GM19351 (cell line): Measurements from ENCODE around the gene CPT1B.
A peak's percentile ranks its signal among the peaks of the same experiment; 100 is the strongest.

ENCODE experiments used
- ATAC-seq: cut with Tn5 transposase; IDR thresholded peaks from one replicate; pipeline ENCODE4 v1.9.1; 2021; ENCODE audit warnings: mild to moderate bottlenecking, moderate library complexity; ENCODE audit not compliant: unreplicated experiment

The CPT1B gene

DNA sequence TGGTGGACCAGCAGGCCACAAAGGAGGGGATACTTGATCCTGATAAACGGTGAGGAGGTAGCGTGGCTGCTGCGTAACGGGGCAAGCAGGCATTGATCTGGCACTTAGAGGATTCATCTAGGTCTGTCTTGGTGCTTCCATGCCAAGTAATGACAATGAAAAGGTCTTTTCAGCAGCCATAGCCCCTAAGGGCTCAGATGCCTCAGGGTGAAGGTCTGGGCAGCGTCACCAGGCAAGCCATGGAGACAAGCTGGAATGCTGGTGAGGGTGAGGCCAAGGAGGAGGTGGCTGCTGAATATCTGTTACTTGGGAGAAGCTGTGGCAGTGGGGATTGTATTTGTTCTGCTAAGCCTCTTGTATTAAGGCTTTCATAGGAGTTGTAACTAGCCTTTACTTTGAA, 9.2 kb upstream of the CPT1B start:
- no peak for ATAC-seq

DNA sequence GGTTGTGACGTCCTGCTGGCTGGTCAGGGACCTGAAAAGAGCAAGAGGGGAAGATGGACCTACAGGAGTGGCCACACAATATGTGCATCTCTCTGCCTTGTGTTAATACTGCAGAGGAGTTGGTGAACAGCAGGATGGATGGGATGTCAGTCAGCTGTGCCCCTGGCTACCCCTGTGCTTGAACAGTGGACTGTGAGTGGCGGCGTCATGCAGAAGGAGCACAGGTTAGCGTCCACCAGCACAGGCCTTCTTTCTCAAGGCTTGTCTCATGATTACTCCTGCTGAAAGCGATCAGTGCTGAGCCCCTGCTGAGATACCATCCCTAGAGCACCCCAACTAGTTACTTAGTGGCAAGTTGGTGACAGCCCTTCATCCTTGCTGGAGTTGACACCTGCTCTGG, 8.2 kb upstream of the CPT1B start:
- ATAC-seq: no peak

DNA sequence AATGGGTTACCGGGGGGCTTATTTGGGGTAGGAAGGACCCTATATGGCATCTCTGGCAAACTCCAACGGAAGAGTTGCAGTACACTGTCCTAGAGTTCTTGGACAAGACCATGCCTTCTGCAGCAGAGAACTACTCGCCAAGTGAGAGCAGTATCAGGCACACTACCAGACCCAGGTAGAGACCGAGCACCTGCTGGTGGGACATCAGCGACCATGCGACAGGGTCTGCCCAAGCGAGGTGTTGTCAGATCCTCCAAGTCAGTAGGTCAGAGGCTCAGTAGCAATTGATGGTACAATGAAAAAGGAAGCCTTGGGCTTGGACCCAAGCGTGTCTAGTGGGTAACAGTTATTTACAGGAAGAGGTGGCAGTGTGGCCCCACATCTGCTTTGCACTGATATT, 7.6 kb upstream of the CPT1B start:
- ATAC-seq: no peak

DNA sequence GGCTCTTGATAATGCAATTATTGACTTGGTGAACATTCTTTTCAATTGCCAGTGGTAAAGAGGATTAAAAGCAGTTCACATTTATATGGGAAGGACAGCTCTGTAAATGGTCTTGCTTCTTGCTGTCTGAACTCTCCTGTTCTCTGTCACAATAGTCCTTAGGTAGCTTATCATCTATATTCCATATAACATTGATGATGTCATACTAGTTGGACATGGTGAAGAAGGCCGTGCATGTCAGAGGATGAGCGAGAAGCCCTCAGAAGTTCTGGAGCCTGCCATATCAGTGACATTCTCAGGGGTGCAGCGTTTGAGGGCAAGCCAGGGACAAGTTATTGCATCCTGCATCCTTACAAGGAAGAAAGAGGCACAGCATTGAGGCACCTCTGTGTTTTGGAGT, 7.0 kb upstream of the CPT1B start:
- ATAC-seq: no peak

DNA sequence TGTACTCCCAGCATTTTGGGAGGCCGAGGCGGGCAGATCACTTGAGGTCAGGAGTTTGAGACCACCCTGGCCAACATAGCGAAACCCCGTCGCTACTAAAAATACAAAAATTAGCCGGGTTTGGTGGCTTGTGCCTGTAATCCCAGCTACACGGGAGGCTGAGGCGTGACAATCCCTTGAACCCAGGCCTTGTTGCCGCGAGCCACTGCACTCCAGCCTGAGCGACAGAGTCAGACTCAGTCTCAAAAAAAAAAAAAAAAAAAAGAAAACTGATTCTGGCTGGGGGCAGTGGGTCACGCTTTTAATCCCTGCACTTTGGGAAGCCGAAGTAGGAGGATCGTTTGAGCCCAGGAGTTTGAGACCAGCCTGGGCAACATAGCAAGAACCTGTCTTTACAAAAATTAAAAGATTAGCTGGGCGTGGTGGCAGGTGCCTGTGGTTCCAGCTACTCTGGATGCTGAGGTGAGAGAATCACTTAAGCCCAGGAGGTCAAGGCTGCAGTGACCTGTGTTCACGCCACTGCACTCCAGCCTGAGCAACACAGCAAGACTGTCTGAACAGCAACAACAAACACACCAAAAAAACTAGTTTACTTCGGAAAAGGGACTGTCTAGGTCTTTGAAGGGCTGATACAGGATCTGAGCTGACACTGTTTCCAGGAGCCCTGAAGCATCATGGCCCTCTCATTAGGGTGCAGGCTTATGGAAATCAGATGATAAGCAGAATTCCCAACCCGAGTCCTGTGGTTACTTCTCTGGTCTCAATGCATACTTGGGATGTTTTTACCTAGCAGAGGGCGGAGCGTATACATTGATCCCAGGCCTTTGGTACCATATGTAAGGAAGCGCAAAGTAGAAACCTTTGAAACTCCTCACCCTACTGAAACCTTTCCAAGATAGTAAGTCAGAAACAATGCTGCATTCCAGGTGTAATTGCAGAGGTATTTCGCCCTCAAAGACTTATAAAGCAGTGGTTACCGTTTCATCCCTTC, 6.2 kb upstream of the CPT1B start:
- ATAC-seq: no peak

DNA sequence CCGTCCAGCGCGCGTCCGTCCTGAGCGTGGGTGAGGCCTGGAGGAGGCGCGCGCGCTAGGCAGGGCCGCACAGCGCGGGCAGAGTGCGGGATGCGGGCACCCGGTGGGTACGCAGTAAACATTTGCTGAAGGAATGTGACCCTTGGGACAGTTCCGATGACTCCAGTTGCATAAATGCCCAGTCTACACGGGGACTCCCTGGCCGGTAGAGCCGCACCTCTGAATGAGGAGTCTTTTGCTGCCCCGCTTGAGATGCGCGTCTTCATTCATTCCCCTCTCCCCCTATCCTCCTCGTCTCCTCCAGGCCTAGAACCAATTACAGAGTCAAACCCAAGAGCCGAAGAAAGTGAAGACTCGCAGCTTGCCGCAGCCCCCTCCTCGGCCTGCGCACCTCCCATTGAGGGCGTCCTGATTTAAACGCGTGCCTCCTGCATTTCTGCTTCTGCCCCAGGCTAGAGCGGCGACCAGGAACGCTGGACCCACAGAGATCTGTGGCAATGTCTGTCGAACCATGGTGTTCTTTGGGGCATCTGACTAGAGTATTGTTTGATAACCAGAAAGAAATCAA, 5.2 kb upstream of the CPT1B start:
- ATAC-seq: peak; percentile 19

DNA sequence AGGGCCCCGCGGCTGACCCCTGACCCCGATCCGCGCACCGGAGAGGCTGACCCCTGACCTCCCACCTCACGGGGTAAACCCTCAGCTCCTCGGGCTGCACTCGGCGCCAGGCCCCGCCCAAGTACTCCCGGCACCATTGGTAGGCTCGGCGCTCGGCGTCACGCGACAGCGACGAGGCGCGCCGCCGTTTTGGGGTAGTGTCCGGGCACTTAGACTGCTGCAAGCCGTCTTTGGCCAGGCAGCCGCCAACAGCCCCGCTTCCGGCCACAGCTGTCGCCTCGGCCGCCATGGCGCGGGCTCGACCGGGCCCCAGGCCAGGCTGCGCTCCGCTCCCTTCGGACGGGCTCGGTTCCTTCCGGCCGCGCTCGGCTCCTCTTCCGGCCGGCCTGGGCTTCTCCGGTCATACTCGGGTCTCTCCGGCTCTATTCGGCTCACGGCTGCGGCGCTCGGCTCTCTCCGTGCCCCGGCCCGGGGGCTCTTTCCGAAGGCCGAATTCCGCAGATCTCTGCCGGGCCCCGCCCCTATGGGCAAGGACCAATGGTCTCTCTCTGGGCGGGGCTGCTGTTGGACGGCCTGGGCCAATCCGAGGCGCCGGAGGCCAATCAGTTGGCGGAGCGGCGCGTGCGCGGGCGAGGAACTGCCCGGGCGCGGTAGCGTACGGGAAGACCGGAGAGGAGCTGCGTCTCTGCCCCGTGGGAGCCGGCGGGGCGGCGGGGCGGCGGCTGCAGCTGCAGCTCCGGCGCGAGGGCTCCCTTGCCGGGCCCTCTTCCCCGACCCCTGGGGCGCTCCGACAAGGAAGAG, 4.5 kb upstream of the CPT1B start, which contains the start of gene CHKB:
TSS of gene CHKB (minus strand) at position 357 of the 801 bp plus-strand sequence. CDS start at position 289, 68 bp downstream.
- ATAC-seq: peak; percentile 87

DNA sequence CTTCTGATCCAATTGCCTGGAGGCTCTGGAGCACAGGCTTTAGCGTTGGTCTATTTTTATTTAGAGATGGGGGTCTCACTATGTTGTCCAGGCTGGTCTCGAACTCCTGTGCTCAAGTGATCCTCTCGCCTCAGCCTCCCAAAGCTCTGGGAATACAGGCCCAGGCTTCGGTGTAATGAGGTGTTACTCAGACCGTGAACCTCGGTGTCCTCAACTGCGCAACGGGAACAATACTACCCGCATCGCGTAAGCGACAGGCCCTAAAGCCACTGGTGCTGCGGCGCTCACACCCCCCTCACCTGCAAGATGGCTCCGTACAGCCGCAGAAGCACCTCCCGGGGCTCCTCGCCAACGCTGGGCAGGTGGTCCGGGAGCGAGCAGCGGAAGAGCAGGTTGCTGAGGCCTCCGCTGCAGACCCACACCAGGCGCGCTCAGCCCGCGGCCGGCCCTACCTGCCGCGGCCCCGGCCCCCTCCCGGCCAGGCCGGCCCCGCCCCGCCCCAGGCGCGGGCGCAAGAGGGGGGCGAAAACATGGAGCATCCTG, 3.8 kb upstream of the CPT1B start:
- ATAC-seq: peak; percentile 23

DNA sequence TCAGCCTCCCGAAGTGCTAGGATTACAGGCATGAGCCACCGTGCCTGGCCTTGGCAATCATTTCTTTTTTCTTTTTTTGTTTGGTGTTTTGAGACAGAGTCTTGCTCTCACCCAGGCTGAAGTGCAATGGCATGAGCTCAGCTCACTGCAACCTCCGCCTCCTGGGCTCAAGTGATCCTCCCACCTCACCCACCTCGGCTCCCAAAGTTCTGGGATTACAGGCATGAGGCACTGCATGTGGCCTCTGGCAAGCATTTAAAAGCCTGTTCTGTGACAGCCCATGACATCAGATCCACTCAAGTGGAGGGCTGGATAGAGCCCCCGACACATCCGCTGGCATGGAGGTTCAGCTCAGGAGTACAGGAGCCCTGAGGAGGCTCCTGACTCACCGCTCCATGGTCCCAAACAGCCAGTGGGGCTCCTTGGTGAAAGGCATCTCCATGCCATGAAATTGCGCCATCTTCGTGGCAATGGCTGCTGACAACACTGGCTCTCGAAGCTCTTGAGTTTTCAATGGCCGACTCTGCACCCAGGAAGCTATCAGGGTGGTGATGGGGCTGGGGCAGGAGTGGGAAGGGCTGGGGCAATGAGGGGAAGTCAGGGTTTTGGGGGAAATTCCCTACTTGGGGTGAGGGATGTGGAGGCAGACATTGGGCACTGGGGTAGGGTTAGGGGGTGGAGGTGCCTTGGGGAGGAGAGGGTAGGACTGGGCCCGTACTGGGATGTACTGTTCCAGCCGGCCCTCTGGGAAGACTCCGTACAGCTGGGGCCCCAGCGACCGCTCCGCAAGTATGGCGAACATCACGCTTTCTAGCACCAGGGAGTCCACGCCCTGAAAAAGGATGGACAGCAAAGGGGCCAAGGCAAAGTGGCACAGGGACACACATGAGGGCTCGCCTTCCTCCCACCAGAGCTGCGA, 3.1 kb upstream of the CPT1B start:
- ATAC-seq: no peak

DNA sequence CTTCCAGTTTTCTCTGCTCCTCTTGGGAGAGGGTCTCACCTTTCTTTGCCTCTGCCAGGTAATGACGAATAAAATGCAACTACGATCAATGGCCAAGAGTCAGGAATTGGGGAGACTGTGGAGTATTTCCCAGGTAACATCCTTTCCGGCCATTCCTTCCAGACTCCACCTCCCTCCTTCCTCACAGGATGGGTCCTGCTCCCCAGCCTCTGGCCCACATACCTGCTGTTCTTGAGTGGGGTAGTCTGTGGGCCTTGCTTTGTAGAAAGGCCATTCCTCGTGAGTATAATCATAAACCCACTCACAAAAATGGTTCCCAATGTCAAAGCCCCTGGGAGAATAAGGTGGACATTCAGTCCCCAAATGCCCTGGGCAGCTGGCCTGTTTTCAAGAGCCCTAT, 1.5 kb upstream of the CPT1B start:
- ATAC-seq: no peak

DNA sequence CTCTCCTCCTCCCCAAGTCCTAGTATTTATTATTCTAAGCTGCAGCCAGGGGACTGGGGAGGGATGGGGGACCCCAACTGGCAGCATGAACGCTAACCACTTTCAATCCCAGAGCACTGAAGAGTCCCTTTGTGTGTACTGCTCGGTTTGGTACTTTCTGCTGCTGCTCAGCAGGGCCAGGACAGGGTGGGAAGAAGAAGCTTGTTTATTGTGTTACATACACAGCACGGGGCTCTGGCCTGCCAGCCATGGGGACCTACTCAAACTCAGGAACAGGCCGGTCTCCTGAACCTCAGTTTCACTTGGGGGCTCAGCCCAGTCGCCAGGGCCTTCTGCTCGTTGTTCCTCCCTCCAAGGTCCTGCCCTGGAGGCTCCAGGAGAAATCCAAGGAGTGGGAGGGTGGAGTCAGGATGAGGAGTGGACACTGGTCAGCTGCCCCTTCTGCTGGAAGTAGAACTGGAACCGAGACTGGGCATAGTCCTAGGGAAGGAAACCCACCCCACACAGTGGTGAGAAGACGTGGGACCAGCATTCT, 616 bp upstream of the CPT1B start:
- no peak for ATAC-seq

DNA sequence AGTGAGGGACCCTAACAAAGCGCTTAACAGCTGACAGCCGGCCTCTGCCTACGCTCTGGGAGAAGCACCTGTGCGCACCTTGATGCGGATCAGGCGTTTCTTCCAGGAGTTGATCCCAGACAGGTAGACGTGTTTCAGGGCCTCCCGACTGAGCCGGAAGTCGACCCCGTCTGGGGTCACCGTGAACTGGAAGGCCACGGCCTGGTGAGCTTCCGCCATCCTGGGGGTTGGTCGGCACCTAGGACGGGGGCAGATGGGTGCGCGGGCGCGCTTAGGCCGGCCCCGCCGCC, 585 bp downstream of the CPT1B start:
- no peak for ATAC-seq

DNA sequence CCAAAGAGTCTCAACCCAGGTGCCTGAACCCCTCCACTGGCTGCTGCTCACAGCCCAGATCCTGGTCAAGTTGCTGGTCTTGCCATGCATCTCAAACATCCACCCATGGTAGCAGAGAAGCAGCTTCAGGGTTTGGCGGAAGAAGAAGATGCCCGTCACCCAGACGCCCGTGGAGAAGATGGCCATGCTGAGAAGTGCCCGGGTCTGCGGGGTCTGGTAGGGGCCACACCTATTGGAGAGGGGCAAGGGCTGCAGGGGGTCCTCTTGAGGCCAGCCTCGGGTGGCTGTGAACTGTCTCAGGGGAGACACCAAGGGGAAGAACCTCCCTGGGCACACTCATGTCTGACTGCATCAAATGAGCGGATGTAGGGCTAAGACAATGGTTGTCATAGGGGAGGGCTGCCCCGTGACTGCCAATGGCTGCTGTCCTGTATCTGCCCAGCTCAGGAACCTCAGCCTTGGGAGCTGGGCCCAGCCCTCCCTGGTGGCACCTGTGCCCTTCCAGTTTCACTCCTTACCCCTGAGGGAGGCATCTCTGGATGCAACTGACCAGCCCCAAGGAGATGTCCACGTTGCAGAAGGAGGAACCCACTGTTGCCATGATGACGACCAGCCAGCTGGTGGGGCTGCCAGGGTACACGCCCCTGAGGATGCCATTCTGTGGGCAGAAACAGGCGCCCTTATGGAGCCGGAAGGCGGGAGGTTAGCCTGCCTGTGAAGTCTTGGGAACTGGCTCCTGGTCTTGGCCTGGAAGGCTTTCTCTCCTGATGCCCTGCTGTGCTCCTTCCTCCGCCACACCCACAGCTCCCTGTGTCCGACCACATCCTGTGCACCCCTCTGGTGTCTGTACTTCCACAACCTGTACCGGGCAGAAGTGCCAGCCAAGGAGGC, 1.2 kb downstream of the CPT1B start:
- ATAC-seq: no peak

DNA sequence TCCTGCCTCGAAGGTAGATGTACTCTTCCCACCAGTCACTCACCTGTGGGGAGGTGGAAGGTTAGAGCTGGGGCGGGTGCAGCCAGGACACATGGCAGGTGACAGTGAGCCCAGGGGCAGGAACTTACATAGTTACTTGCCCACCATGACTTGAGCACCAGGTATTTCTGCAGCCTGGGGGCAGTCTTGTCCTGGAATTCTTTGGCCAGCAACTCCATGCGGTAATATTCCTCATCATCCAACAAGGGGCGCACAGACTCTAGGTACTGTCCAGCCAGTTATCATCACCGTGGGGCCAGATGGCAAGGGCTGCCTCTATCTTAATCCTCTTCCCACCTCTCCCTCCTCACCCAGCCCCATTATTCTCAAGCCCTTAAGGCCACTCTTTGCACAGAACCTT, 2.2 kb downstream of the CPT1B start:
- no peak for ATAC-seq

DNA sequence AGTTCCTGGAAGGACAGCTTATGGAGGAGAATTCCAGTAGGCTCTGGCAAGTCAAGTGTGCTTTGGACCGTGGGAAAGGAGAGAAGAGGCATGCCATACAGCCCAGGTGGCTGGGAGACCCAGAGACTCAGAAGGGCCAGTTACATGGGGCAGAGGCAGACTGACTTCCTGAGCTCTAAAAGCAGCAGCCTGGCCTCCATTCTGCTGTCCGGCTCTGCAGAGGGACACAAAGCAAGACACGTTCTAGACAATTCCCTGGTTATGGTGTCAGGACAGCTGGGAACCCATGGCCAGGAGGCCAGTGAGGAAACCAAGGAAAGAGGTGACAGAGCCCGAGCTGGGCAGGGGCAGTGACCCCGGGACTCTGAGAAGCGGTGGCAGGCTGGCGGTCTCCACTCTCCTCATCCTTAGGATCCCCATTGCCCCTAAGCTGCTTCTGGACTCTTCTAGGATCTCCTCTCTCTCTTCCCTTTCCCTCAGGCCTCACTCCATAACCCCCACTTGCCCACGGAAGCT, 2.7 kb downstream of the CPT1B start:
- no peak for ATAC-seq

DNA sequence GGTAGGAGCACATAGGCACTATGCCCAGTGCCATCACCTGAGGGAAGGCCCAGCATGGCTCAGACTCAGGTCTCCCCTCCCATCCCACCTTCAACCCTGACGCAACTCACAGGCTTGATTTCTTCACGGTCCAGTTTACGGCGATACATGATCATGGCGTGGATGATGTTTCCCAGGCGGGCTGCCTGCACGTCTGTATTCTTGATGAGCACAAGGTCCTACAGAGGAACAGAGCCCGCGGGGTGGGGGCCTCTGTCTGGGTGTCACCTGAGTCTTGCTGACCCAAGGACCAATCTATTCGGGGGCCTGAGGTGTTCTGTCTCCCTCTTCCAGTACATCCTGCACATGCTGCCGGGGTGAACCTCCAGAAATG, 3.9 kb downstream of the CPT1B start:
- ATAC-seq: no peak

DNA sequence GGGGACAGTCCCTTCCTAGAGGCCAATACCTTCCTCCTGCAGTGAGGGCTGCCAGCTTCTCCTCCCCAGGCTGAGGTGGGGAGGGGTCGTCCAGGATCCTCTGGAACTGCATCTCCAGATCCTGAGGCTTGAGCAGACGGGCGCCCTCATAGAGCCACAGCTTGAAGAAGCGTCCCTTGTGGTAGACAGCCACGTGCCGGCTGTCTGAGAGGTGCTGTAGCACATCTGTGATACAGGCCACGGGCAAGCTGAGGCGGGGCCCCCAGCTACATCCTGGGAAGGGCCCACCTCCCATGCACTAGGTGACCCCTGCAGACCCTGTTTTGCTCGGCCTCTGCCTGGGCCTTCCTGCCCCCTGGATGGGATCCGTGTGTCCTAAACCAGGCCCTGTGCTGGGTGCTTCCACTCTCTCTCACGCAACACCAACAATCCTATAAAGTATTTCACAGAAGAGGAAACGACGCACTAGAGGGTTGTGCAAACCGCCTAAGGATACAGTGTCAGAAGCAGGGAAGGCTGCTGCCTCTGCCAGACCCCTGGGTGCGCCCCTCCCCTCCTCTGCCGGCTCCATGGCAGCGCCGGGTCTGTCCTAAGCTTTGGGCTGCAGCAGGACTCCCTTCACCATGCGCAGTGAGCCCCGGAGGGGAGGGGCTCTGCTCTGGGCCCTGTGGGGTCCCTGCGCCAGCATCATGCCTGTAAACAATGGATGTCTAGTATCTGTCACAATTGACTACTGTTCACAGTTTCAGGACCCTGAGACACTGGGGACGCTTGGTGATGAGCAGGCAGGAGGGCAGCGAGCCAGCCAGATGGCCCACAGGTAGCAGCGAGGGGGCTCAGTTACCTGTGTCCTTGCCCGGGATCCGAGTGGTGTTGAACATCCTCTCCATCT, 4.5 kb downstream of the CPT1B start:
- no peak for ATAC-seq

DNA sequence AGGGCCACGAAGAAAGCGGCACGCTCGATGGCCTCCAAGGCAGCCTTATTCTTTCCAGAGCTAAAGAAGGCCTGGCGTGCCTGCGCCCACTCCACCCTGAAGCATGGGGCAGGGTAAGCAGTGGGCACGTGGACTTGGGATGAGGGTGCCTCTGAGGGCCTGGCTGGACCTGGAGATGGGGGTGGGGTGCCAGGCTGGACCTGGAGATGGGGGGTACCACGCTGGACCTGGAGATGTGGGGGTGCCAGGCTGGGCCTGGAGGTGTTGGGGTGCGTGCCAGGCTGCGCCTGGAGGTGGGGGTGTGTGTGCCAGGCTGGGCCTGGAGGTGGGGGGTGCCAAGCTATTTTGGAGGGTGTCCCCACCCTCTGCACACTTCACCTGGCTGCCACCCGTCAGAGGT, 5.3 kb downstream of the CPT1B start:
- no peak for ATAC-seq
